Measurements from ENCODE around the gene ADARB1.

The ADARB1 gene

GRCh38 chr21:45177039-45177438 is 102.7 kb downstream of the ADARB1 start:
- H3K27ac ChIP-seq: no peak overlapping the region
- TF ChIP-seq ZFX (IDR thresholded peaks at IDR 0.05) (no peak), CTCF (conservative IDR thresholded peaks at IDR 0.05) (no peak)

GRCh38 chr21:45178070-45178608 is 103.8 kb downstream of the ADARB1 start:
- no peak overlapping the region for H3K27ac ChIP-seq
- no peak for TF ChIP-seq CTCF (conservative IDR thresholded peaks at IDR 0.05)
- TF ChIP-seq ZFX (IDR thresholded peaks at IDR 0.05): no peak

- TF ChIP-seq ZFX (IDR thresholded peaks at IDR 0.05) (no peak), CTCF (conservative IDR thresholded peaks at IDR 0.05) (no peak)
- H3K27ac ChIP-seq: no peak overlapping the region
These were observed 104.6 kb downstream of the ADARB1 start for GRCh38 chr21:45178971-45179370.

- TF ChIP-seq ZFX (IDR thresholded peaks at IDR 0.05): no peak
- TF ChIP-seq CTCF (conservative IDR thresholded peaks at IDR 0.05): no peak
- no peak overlapping the region for H3K27ac ChIP-seq
These were observed 105.3 kb downstream of the ADARB1 start for GRCh38 chr21:45179568-45180245.

GRCh38 chr21:45180246-45180599 is 105.8 kb downstream of the ADARB1 start:
- no peak for TF ChIP-seq CTCF (conservative IDR thresholded peaks at IDR 0.05)
- no peak for TF ChIP-seq ZFX (IDR thresholded peaks at IDR 0.05)
- H3K27ac ChIP-seq: no peak overlapping the region

GRCh38 chr21:45182958-45183357 is 108.6 kb downstream of the ADARB1 start:
- TF ChIP-seq ZFX (IDR thresholded peaks at IDR 0.05) (no peak), CTCF (conservative IDR thresholded peaks at IDR 0.05) (no peak)

GRCh38 chr21:45183852-45184251 is 109.5 kb downstream of the ADARB1 start:
- no peak for TF ChIP-seq CTCF (conservative IDR thresholded peaks at IDR 0.05)
- no peak for TF ChIP-seq ZFX (IDR thresholded peaks at IDR 0.05)
- no peak overlapping the region for H3K27ac ChIP-seq

More at GRCh38 chr21:45182958-45183357, 108.6 kb downstream of the ADARB1 start:
- no peak overlapping the region for H3K27ac ChIP-seq

All from C4-2B (cell line).